NCI-H1694 (cell line): ENCODE measurements around the gene SACM1L.

Experiments used
- DNase-seq: peaks from one replicate; lab custom pipeline; 2025; lab: John Stamatoyannopoulos, UW

SACM1L gene

GRCh38 chr3:45771166-45771775 lies 82.1 kb downstream of the SACM1L start:
- no peak for DNase-seq

- DNase-seq, result no peak
These were observed 82.6 kb downstream of the SACM1L start for GRCh38 chr3:45771831-45772230.

- DNase-seq, result no peak
These were observed 83.3 kb downstream of the SACM1L start for GRCh38 chr3:45772341-45773035.

- DNase-seq, result no peak
These were observed 83.9 kb downstream of the SACM1L start for GRCh38 chr3:45773072-45773471.

- no peak for DNase-seq
These were observed 84.7 kb downstream of the SACM1L start for GRCh38 chr3:45773714-45774449.

GRCh38 chr3:45774581-45775521 lies 85.7 kb downstream of the SACM1L start:
- DNase-seq, result no peak

GRCh38 chr3:45775571-45776300 lies 86.5 kb downstream of the SACM1L start:
- no peak for DNase-seq

- no peak for DNase-seq
These were observed 87.1 kb downstream of the SACM1L start for GRCh38 chr3:45776301-45776595.

GRCh38 chr3:45776611-45777010 lies 87.4 kb downstream of the SACM1L start:
- DNase-seq, result no peak

- no peak for DNase-seq
These were observed 88.0 kb downstream of the SACM1L start for GRCh38 chr3:45777111-45777745.

- no peak for DNase-seq
These were observed 88.7 kb downstream of the SACM1L start for GRCh38 chr3:45777746-45778386.

- DNase-seq, result no peak
These were observed 89.6 kb downstream of the SACM1L start for GRCh38 chr3:45778761-45779201.

GRCh38 chr3:45779746-45780735 lies 90.8 kb downstream of the SACM1L start:
- no peak for DNase-seq

GRCh38 chr3:45781271-45781670 lies 92.1 kb downstream of the SACM1L start:
- no peak for DNase-seq

GRCh38 chr3:45781841-45782240 lies 92.6 kb downstream of the SACM1L start:
- DNase-seq, result no peak

GRCh38 chr3:45782381-45782780 lies 93.2 kb downstream of the SACM1L start:
- DNase-seq, result no peak

GRCh38 chr3:45783667-45784066 lies 94.5 kb downstream of the SACM1L start:
- no peak for DNase-seq

GRCh38 chr3:45785605-45786150 lies 96.5 kb downstream of the SACM1L start:
- DNase-seq, result no peak
